ENCODE data around the gene SRCAP. TPM values are rescaled to one million over a fixed set of nuclear protein-coding genes. Genes with fewer than 3 reads are reported as not detected.

SRCAP gene
- total and polyA plus RNA-seq, 2 of the 8 experiments (the other 6 are each of a cell fraction or from before 2014, with no cell fraction given): 5.5 to 54.3 TPM

DNA sequence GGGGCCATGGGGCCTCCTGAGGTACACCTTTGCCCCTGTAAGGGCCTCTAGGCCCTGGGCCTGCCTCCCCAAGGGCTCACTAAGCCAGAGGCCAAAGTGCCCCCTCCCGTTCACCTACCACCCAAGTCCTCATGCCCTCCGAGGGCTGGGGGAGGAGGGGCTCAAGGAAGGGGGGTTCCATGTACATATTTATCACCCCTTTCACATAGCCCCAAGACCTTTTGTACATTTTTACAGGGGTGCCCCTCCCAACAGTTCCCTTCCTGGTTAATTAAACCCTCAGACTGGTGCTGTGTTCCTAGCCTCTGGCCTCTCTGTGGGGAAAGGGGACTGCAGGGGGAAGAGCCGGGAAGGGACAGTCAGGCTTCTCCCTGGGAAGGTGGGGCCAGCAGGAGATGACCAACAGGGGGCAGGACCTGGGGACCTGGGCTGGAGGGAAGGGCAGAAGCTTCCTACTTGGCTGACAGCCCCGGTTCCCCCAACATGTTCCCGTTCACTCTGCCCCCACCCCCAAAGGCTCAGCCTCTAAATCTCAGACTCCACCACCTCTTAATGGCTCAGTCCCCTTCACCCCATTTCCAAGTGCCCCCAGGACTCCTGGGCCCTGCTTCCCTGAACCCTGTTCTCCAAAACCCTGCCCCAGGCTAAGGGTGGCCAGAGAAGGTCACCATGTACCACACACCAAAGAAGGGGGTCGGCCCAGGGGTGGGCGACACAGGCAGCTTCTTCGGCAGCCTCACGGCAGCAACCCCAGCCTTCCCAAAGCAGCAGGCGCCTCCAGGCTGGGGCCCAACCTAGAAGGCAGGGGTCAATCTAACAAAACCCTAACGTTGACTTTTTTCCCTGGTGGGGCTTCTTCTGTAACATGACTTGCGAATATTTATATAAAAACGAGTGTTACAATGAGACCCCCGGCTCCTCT lies 28.8 kb upstream of the SRCAP start:
- H3K4me1 ChIP-seq (replicated peaks in 1 of 4; ENCODE audit: control insufficient read depth in 3 of 4, insufficient read depth in 4 of 4, low read length in 3 of 4): no peaks in the 10 kb centered on the region
- no peak overlapping the region for H4K8ac ChIP-seq (ENCODE audit: extremely low read depth, insufficient read depth, low read length)
- TF ChIP-seq, protein P1, sequence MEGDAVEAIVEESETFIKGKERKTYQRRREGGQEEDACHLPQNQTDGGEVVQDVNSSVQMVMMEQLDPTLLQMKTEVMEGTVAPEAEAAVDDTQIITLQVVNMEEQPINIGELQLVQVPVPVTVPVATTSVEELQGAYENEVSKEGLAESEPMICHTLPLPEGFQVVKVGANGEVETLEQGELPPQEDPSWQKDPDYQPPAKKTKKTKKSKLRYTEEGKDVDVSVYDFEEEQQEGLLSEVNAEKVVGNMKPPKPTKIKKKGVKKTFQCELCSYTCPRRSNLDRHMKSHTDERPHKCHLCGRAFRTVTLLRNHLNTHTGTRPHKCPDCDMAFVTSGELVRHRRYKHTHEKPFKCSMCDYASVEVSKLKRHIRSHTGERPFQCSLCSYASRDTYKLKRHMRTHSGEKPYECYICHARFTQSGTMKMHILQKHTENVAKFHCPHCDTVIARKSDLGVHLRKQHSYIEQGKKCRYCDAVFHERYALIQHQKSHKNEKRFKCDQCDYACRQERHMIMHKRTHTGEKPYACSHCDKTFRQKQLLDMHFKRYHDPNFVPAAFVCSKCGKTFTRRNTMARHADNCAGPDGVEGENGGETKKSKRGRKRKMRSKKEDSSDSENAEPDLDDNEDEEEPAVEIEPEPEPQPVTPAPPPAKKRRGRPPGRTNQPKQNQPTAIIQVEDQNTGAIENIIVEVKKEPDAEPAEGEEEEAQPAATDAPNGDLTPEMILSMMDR (IDR thresholded peaks at IDR 0.05; ENCODE audit: control extremely low read depth in 1 of 3, insufficient read depth in 1 of 3, low read depth in 1 of 3, low read length in 3 of 3): peak in 1 of 3 experiments; percentile 13; a peak in 1 of 4 replicates

More for the DNA sequence above, 28.8 kb upstream of the SRCAP start:
- FAIRE-seq: no peak
- Histone ChIP-seq H2BK15ac (ENCODE audit: low read length) (no peak overlapping the region), H3K27me3 (replicated peaks in 1 of 4; ENCODE audit: control insufficient read depth in 3 of 4, extremely low read depth in 1 of 4, insufficient read depth in 3 of 4, low read length in 3 of 4) (peaks cover 52 to 96% (median 79%) of the 10 kb centered on the region in 4 experiments), H3K4me2 (ENCODE audit: insufficient read depth in 1 of 2, low read depth in 2 of 2, low read length in 2 of 2) (no peak overlapping the region), H4K91ac (replicated peaks; ENCODE audit: insufficient read length, low read length) (no peak overlapping the region), H4K5ac (ENCODE audit: insufficient read length, low read depth, low read length) (no peak overlapping the region), H3K56ac (replicated peaks; ENCODE audit: insufficient read length, low read depth, low read length) (no peak overlapping the region), H3K23ac (ENCODE audit: insufficient read length) (no peak overlapping the region), H3K79me1 (ENCODE audit: low read depth, low read length) (no peaks in the 10 kb centered on the region), H2BK120ac (replicated peaks; ENCODE audit: low read depth, low read length) (no peak overlapping the region), H3K79me2 (ENCODE audit: control insufficient read depth in 1 of 2, insufficient read depth in 2 of 2, low read length in 2 of 2) (no peaks in the 10 kb centered on the region), H3K4ac (replicated peaks; ENCODE audit: insufficient read length, low read depth, low read length) (no peak overlapping the region), H2BK20ac (ENCODE audit: low read length) (no peak overlapping the region), H3K27ac (ENCODE audit: low read depth, low read length) (no peak overlapping the region), H2BK5ac (ENCODE audit: low read depth, low read length) (no peak overlapping the region), H3K18ac (ENCODE audit: extremely low read depth, low read length) (no peak overlapping the region), H3K36me3 (ENCODE audit: control insufficient read depth in 2 of 4, insufficient read depth in 4 of 4, low read length in 3 of 4) (peaks cover 0 to 10% (median 0%) of the 10 kb centered on the region in 4 experiments; a peak in 4 of 8 replicates), H2BK12ac (ENCODE audit: low read depth, low read length) (no peak overlapping the region), H3K9me3 (ENCODE audit: insufficient read depth in 2 of 2, low read depth in 1 of 2, low read length in 1 of 2) (no peaks in the 10 kb centered on the region), H3K9ac (replicated peaks in 1 of 4; ENCODE audit: extremely low read depth in 1 of 4, low read depth in 3 of 4, low read length in 3 of 4) (no peak overlapping the region), H3K23me2 (ENCODE audit: low read depth, low read length) (no peaks in the 10 kb centered on the region), H2AFZ (ENCODE audit: low read length) (no peak overlapping the region), H3K4me3 (ENCODE audit: extremely low read depth in 1 of 4, insufficient read depth in 2 of 4, low read depth in 3 of 4, low read length in 4 of 4) (no peak overlapping the region), H3K14ac (ENCODE audit: insufficient read length) (no peak overlapping the region), H2AK5ac (ENCODE audit: low read depth, low read length) (no peak overlapping the region), H4K20me1 (replicated peaks in 1 of 2; ENCODE audit: control insufficient read depth in 1 of 2, insufficient read depth in 2 of 2, low read length in 2 of 2) (peaks cover 12 to 38% of the 10 kb centered on the region in 2 experiments)
- ChIA-PET POLR2A (ENCODE audit: partially characterized antibody) (interaction anchor here (1.6 to 1.8 kb wide), 2 partner anchors 8 to 9 kb away, joined by 4 to 5 read pairs; no protein-coding TSS in a partner anchor), CTCF (ENCODE audit: partially characterized antibody) (interaction anchor here (2.5 kb wide), 1 partner anchor 24 kb away, joined by 9 read pairs; no protein-coding TSS in a partner anchor)
- WGBS, 2 experiments (ENCODE audit: extremely low coverage in 1 of 2, insufficient coverage in 1 of 2, insufficient read length in 1 of 2, insufficient replicate concordance in 2 of 2, low coverage in 1 of 2, low lambda C conversion rate in 2 of 2, missing lambda C conversion rate in 1 of 2): 88% methylated on average over 14 of the region's 14 CpGs; no CpG with 5 or more reads in 1 of the 2 experiments
- no peak for DNase-seq (ENCODE audit: low read depth in 1 of 2, low spot score in 2 of 2)

Measured in H1 (cell line).